Parathyroid adenoma (tissue), 2 donors: ENCODE measurements around the gene OPCML.

Source experiments
- H2AFZ ChIP-seq: fragments of 300-600 bp; sonication (generic); one replicate; pipeline ENCODE4 v1.7.0; 2017; ENCODE audit warnings: antibody characterized with exemption, mild to moderate bottlenecking
- H3K27ac ChIP-seq: fragments of 300-600 bp; sonication (generic); one replicate; pipeline ENCODE4 v1.7.0; 2017
- H3K27me3 ChIP-seq: fragments of 300-600 bp; sonication (generic); one replicate; pipeline ENCODE4 v1.7.0; 2017; ENCODE audit warnings: low read length; ENCODE audit not compliant: control insufficient read depth, insufficient read depth
- H3K36me3 ChIP-seq: fragments of 300-600 bp; sonication (generic); one replicate; pipeline ENCODE4 v1.7.0; 2017; ENCODE audit warnings: low read length; ENCODE audit not compliant: control insufficient read depth, insufficient read depth
- H3K4me1 ChIP-seq: fragments of 300-600 bp; sonication (generic); one replicate; pipeline ENCODE4 v1.7.0; 2017; ENCODE audit warnings: control low read depth
- H3K4me2 ChIP-seq: fragments of 300-600 bp; sonication (generic); one replicate; pipeline ENCODE4 v1.7.0; 2017; ENCODE audit warnings: low read length
- H3K4me3 ChIP-seq: fragments of 300-600 bp; sonication (generic); one replicate; pipeline ENCODE4 v1.7.0; 2017; ENCODE audit warnings: low read depth, low read length
- H3K79me2 ChIP-seq: fragments of 300-600 bp; sonication (generic); one replicate; pipeline ENCODE4 v1.7.0; 2017; ENCODE audit warnings: control low read depth
- H3K9ac ChIP-seq: fragments of 300-600 bp; sonication (generic); one replicate; pipeline ENCODE4 v1.7.0; 2017; ENCODE audit warnings: mild to moderate bottlenecking
- H3K9me3 ChIP-seq: fragments of 300-600 bp; sonication (generic); one replicate; pipeline ENCODE4 v1.7.0; 2017; ENCODE audit warnings: low read length; ENCODE audit not compliant: control insufficient read depth
- TF ChIP-seq, protein P1 (sequence below): fragments of 300-600 bp; sonication (generic); IDR thresholded peaks from one replicate; pipeline ENCODE4 v1.7.0; 2017; ENCODE audit warnings: antibody characterized with exemption, mild to moderate bottlenecking
- donor health status: primary hyperparathyroidism.

The OPCML gene

GRCh38 chr11:132933703-132934102 is 598.6 kb downstream of the OPCML start:
- TF ChIP-seq, protein P1, sequence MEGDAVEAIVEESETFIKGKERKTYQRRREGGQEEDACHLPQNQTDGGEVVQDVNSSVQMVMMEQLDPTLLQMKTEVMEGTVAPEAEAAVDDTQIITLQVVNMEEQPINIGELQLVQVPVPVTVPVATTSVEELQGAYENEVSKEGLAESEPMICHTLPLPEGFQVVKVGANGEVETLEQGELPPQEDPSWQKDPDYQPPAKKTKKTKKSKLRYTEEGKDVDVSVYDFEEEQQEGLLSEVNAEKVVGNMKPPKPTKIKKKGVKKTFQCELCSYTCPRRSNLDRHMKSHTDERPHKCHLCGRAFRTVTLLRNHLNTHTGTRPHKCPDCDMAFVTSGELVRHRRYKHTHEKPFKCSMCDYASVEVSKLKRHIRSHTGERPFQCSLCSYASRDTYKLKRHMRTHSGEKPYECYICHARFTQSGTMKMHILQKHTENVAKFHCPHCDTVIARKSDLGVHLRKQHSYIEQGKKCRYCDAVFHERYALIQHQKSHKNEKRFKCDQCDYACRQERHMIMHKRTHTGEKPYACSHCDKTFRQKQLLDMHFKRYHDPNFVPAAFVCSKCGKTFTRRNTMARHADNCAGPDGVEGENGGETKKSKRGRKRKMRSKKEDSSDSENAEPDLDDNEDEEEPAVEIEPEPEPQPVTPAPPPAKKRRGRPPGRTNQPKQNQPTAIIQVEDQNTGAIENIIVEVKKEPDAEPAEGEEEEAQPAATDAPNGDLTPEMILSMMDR: no peak
- no peaks in the 10 kb centered on the region for H3K79me2 ChIP-seq
- H3K4me2 ChIP-seq: no peak overlapping the region
- H2AFZ ChIP-seq: no peak overlapping the region
- H3K27me3 ChIP-seq: no peaks in the 10 kb centered on the region
- no peak overlapping the region for H3K9ac ChIP-seq
- no peaks in the 10 kb centered on the region for H3K36me3 ChIP-seq
- H3K27ac ChIP-seq: no peak overlapping the region
- H3K4me3 ChIP-seq: no peak overlapping the region
- H3K9me3 ChIP-seq: no peaks in the 10 kb centered on the region
- no peaks in the 10 kb centered on the region for H3K4me1 ChIP-seq

DNA sequence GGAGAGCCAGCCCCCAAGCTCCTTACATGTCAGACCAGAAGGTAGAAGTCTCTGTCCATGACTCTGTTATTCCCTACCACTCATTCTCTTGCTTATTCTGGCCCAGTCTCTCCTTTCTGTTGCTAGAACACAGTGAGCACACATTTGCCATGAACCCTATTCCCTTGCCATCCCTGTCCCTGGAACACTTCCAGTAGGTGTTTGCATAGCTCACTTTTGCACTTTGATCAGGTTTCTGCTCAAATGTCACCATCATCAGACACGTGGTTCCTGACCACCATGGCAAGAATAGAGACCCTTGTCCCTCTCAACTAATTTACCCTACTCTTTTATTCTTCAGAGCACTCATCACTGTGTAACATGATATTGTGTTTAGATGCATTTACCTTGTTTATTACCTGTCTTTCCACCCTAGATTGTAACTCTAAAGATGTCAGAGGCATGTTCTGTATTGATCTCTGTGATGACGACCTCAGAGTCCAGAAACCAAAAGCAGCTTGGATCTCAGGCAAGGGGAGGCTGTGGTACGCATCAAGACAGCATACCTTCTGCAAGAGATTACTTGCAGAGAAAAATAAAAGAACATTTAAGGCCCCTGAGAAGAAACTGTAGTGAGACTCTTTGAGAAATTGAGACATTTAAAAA is 606.4 kb downstream of the OPCML start:
- no peaks in the 10 kb centered on the region for H3K9me3 ChIP-seq
- H3K27ac ChIP-seq: no peak overlapping the region
- TF ChIP-seq, protein P1: no peak
- H3K4me2 ChIP-seq: no peak overlapping the region
- no peaks in the 10 kb centered on the region for H3K27me3 ChIP-seq
- H3K4me3 ChIP-seq: no peak overlapping the region
- H3K9ac ChIP-seq: no peak overlapping the region
- no peaks in the 10 kb centered on the region for H3K36me3 ChIP-seq
- H3K79me2 ChIP-seq: no peaks in the 10 kb centered on the region
- H2AFZ ChIP-seq: no peak overlapping the region
- no peaks in the 10 kb centered on the region for H3K4me1 ChIP-seq

DNA sequence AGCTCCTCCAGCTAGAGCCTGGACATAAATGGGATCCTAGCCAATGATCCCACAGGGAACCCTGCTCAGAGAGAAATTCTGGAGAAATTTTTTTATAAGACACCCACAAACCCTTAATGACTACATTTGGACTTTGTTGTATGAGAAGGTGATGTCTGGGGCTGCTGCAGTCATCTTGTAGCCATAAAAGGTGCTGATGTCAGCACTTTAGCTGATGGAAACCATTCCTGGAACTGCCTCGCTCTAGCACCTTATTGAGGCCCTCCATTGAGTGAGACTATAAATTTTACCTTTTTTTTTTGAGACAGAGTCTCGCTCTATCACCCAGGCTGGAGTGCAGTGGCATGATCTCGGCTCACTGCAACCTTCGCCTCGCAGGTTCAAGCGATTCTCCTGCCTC is 610.7 kb downstream of the OPCML start:
- no peak overlapping the region for H2AFZ ChIP-seq
- H3K9me3 ChIP-seq: no peaks in the 10 kb centered on the region
- H3K4me2 ChIP-seq: no peak overlapping the region
- H3K4me3 ChIP-seq: no peak overlapping the region
- no peaks in the 10 kb centered on the region for H3K79me2 ChIP-seq
- H3K27ac ChIP-seq: no peak overlapping the region
- H3K27me3 ChIP-seq: no peaks in the 10 kb centered on the region
- TF ChIP-seq, protein P1: no peak
- H3K4me1 ChIP-seq: no peaks in the 10 kb centered on the region
- H3K36me3 ChIP-seq: no peaks in the 10 kb centered on the region
- H3K9ac ChIP-seq: no peak overlapping the region

- Histone ChIP-seq H3K79me2 (no peaks in the 10 kb centered on the region), H3K4me1 (no peaks in the 10 kb centered on the region), H3K9me3 (no peaks in the 10 kb centered on the region), H3K4me2 (no peak overlapping the region), H3K27ac (no peak overlapping the region), H3K36me3 (no peaks in the 10 kb centered on the region), H3K4me3 (no peak overlapping the region), H2AFZ (no peak overlapping the region), H3K27me3 (no peaks in the 10 kb centered on the region), H3K9ac (no peak overlapping the region)
- TF ChIP-seq, protein P1: no peak
Observed at GRCh38 chr11:132920451-132921096, 611.7 kb downstream of the OPCML start.

DNA sequence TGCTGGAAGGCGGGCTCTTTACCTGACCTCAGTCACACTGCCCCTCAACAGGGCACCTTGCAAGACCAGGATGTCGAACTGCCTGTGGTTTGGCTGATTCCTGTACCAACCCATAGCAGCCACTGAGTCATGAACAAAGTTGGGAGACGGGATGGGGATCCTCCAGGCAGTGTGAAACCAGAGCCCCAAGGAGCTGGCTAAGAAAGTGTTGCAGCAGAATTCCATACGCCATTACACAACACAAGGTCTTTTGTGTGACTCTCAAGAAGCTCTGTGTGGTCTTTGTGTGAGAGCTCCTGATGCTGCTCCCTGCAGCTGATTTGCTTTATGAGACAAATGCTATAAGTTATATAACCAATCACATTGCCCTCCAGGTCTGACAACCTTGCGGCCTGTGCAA is 617.7 kb downstream of the OPCML start:
- Histone ChIP-seq H3K4me3 (no peak overlapping the region), H3K9ac (no peak overlapping the region), H3K4me1 (no peaks in the 10 kb centered on the region), H3K27me3 (no peaks in the 10 kb centered on the region), H3K36me3 (no peaks in the 10 kb centered on the region), H3K27ac (no peak overlapping the region), H3K79me2 (no peaks in the 10 kb centered on the region), H3K9me3 (no peaks in the 10 kb centered on the region), H2AFZ (no peak overlapping the region), H3K4me2 (no peak overlapping the region)
- TF ChIP-seq, protein P1: no peak
